KMS-11 (cell line): ENCODE results near the gene KLHDC9.

Experiments
- H2AFZ ChIP-seq: fragments of 200-600 bp; sonication (generic); 2 replicates; pipeline ENCODE4 v1.6.1; 2016; ENCODE audit warnings: antibody characterized with exemption, mixed run types, low read depth
- H3K27ac ChIP-seq: fragments of 200-600 bp; sonication (generic); 2 replicates; pipeline ENCODE4 v1.6.1; 2016; ENCODE audit warnings: mild to moderate bottlenecking, mixed run types
- H3K27me3 ChIP-seq: fragments of 200-600 bp; sonication (generic); 2 replicates; pipeline ENCODE4 v1.6.1; 2017; ENCODE audit warnings: mild to moderate bottlenecking, low read depth, mixed run types, moderate library complexity; ENCODE audit not compliant: insufficient read depth
- H3K36me3 ChIP-seq: fragments of 200-600 bp; sonication (generic); 2 replicates; pipeline ENCODE4 v1.6.1; 2017; ENCODE audit warnings: mild to moderate bottlenecking, mixed run types; ENCODE audit not compliant: insufficient read depth
- H3K4me1 ChIP-seq: fragments of 200-600 bp; sonication (generic); 2 replicates; pipeline ENCODE4 v1.6.1; 2016; ENCODE audit warnings: mild to moderate bottlenecking, low read depth, mixed run types; ENCODE audit not compliant: poor library complexity, severe bottlenecking
- H3K4me2 ChIP-seq: fragments of 200-600 bp; sonication (generic); 2 replicates; pipeline ENCODE4 v1.7.0; 2016; ENCODE audit warnings: mild to moderate bottlenecking, mixed run types
- H3K4me3 ChIP-seq: fragments of 200-600 bp; sonication (generic); IDR thresholded peaks from 2 replicates; pipeline ENCODE4 v1.6.1; 2017; ENCODE audit warnings: low read depth, low read length, mixed read lengths; ENCODE audit not compliant: insufficient read depth
- H3K79me2 ChIP-seq: fragments of 200-600 bp; sonication (generic); 2 replicates; pipeline ENCODE4 v1.6.1; 2016; ENCODE audit warnings: low read depth, mixed run types; ENCODE audit not compliant: insufficient read depth
- H3K9ac ChIP-seq: fragments of 200-600 bp; sonication (generic); 2 replicates; pipeline ENCODE4 v1.6.1; 2016; ENCODE audit warnings: mild to moderate bottlenecking, mixed run types
- H4K20me1 ChIP-seq: fragments of 200-600 bp; sonication (generic); 2 replicates; pipeline ENCODE4 v1.6.1; 2016; ENCODE audit warnings: mild to moderate bottlenecking, mixed run types; ENCODE audit not compliant: insufficient read depth
- CTCF ChIP-seq: fragments of 200-600 bp; sonication (generic); conservative IDR thresholded peaks from 2 replicates; pipeline ENCODE4 v1.6.1; 2017; ENCODE audit warnings: low read depth, mild to moderate bottlenecking, antibody characterized with exemption, low read length, moderate library complexity, mixed read lengths

The KLHDC9 gene

GRCh38 chr1:161083748-161084596, 14.2 kb upstream of the KLHDC9 start:
- Histone ChIP-seq H2AFZ (no peak overlapping the region), H3K9ac (no peak overlapping the region)

GRCh38 chr1:161084597-161084988, 13.6 kb upstream of the KLHDC9 start:
- no peak overlapping the region for H3K4me2 ChIP-seq
- no peak overlapping the region for H3K9ac ChIP-seq
- no peaks in the 10 kb centered on the region for H3K27me3 ChIP-seq
- H3K4me3 ChIP-seq, result no peak overlapping the region
- H4K20me1 ChIP-seq, result no peaks in the 10 kb centered on the region
- TF ChIP-seq CTCF, result no peak
- H3K36me3 ChIP-seq, result no peaks in the 10 kb centered on the region
- H3K79me2 ChIP-seq, result no peaks in the 10 kb centered on the region
- no peak overlapping the region for H3K27ac ChIP-seq
- H3K4me1 ChIP-seq, result peaks cover 8% of the 10 kb centered on the region
- no peak overlapping the region for H2AFZ ChIP-seq

More at GRCh38 chr1:161083748-161084596, 14.2 kb upstream of the KLHDC9 start:
- Histone ChIP-seq H3K27me3 (no peaks in the 10 kb centered on the region), H3K4me2 (no peak overlapping the region), H3K4me3 (no peak overlapping the region), H3K36me3 (no peaks in the 10 kb centered on the region), H3K4me1 (peaks cover 8% of the 10 kb centered on the region), H3K79me2 (no peaks in the 10 kb centered on the region), H4K20me1 (no peaks in the 10 kb centered on the region), H3K27ac (no peak overlapping the region)
- TF ChIP-seq CTCF, result no peak

GRCh38 chr1:161085165-161085564, 13.0 kb upstream of the KLHDC9 start:
- H4K20me1 ChIP-seq, result no peaks in the 10 kb centered on the region
- H2AFZ ChIP-seq, result no peak overlapping the region
- no peak overlapping the region for H3K9ac ChIP-seq
- H3K36me3 ChIP-seq, result no peaks in the 10 kb centered on the region
- H3K4me3 ChIP-seq, result no peak overlapping the region
- TF ChIP-seq CTCF, result no peak
- H3K4me1 ChIP-seq, result peaks cover 8% of the 10 kb centered on the region
- no peak overlapping the region for H3K4me2 ChIP-seq
- no peaks in the 10 kb centered on the region for H3K79me2 ChIP-seq
- no peak overlapping the region for H3K27ac ChIP-seq
- H3K27me3 ChIP-seq, result no peaks in the 10 kb centered on the region

GRCh38 chr1:161086457-161086856, 11.7 kb upstream of the KLHDC9 start:
- no peak for TF ChIP-seq CTCF

More at GRCh38 chr1:161086457-161086856, 11.7 kb upstream of the KLHDC9 start:
- H3K4me1 ChIP-seq, result peaks cover 8% of the 10 kb centered on the region
- H3K9ac ChIP-seq, result no peak overlapping the region
- no peak overlapping the region for H3K4me3 ChIP-seq
- no peaks in the 10 kb centered on the region for H3K36me3 ChIP-seq
- H3K27me3 ChIP-seq, result no peaks in the 10 kb centered on the region
- H2AFZ ChIP-seq, result no peak overlapping the region
- no peak overlapping the region for H3K4me2 ChIP-seq
- H4K20me1 ChIP-seq, result no peaks in the 10 kb centered on the region
- H3K27ac ChIP-seq, result no peak overlapping the region
- no peaks in the 10 kb centered on the region for H3K79me2 ChIP-seq
